GM19193 (cell line): ENCODE data around the gene RNF114.

Experiments
- POLR2A ChIP-seq: IDR thresholded peaks from 4 replicates; pipeline ENCODE4 v1.6.1; 2011; ENCODE audit not compliant: insufficient read depth, insufficient read length; ENCODE audit errors: extremely low read depth

Gene RNF114

DNA sequence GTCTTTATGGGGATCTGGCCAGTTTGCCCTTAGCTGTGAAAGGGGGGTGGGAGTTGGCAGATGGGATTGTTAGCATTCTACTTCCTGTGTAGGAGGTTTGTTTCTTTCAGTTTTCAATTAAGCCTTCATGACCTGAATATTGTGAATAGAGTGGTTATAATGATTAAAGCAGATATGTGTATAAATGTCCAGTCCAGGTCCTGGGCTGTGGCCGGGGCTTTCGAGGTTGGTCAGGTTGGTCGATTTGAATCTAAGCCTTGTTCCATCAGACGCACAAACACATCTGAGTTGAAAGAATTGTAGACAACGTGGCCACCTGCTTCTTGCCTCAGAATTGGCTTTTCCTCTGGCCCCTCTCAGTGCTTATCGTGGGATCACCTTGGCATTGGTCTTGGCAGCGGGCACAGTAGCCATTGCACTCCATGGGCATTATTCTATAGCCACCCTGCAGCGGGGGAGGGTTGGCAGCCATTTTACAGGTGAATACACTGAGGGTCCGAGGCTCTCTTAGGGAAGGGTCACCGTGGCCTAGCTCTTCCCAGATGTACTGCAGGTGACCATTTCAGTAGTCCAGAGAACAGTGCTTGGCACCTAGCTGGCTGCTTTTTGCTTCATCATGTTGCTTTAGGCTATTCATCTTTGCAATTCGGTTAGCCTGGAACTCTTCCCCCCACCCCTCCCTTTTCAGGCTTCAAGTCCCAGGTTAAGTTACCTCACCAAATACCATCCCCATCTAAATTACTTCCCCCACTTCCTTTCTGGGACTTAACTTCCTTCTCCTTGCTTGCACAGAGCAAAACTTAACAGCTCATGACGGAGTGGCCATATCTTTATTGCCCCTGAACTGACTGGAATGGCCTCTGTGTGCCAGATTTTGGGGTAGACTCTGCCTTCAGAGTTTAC, 1.1 kb downstream of the RNF114 start:
- no peak for TF ChIP-seq POLR2A

DNA sequence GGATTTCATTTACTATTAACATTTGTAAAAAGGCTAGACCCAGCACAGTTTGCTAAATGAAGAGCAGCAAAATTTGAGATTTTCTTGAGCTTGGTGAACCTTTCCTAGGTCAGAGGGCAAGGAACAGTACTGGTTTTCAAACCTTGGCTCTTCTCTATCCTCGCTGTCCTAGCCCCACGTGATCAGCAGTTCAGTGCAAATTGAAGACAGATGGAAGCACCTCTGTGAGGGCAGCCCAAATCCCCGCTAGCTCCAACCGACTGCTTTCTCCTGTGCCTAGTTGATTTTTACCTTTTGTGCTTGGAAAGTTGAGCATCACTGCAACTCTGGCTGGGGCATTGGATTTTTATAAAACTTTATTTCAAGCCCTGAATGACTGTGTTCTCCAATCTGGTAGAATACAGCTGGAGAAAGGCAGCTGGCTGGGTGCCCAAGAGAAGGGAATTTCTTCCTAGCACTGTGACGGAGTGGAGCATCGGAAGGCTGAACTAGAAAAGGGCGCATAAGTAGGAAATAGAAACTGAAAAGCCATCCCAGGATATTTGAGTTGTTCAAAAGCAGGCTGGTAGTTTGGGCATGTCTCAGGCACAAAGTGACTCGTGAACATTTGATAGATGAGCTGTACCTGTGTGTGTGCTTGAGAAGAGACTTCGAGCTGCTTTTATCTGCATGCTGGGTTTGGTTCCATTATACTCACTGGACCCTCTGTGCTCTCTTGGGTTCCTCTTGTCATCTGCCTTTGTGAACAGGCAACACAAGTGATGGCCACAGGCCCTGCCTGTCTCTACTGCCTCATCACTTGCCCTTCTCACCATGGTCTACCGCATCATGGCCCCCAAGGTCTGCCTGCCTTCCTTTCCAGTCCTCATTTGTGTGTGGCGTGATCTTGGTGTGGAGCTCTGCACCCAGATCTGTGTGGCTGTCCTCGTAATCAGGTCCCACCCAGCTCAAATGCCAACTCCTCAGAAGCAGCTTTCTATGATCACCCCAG, 2.3 kb downstream of the RNF114 start:
- TF ChIP-seq POLR2A, result no peak

DNA sequence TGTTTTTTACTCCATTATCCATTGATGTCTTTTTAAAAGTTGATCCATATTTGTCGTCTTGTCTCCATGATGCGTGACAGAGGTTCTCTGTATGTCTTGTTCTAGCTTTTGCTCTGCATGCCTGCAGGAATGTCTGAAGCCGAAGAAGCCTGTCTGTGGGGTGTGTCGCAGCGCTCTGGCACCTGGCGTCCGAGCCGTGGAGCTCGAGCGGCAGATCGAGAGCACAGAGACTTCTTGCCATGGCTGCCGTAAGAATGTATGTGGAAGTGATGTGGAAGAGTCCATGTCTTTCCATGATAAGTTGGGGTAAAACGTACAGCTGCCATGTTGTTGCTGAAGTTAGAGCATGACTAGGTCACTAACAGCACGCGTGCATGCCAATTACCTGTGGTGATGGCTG, 5.3 kb downstream of the RNF114 start:
- TF ChIP-seq POLR2A, result no peak

DNA sequence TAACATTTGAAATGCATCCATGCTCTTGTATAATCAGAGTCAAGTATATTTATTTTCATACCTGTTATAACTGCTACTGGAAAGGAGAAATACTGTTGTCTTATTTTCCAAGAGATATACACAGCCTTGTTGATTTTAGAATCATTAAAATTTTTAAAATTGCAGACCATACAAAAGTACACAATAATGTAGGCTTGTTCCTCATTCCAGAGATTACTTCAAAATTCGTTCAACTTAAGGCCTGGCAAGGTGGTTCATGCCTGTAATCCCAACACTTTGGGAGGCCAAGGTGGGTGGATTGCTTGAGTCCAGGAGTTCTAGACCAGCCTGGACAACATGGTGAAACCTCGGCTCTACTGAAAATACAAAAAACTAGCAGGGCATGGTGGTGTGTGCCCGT, 6.1 kb downstream of the RNF114 start:
- TF ChIP-seq POLR2A, result no peak

DNA sequence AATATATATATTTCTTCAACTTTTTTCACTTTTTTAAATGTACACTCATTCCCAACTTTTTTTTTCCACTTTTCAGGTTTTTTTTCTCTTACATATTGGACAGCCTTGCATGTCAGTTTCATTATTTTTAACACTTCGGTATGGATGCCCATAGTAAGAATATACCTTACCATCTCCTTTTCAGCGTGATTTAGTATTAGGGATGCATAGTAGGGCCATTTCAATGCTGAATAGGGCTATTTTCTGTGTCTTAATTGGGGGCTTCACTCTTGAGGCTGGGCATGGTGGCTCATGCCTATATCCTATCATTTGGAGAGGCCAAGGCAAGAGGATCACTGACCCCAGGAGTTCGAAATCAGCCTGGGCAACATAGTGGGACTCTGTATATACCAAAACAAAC, 6.7 kb downstream of the RNF114 start:
- TF ChIP-seq POLR2A, result no peak

DNA sequence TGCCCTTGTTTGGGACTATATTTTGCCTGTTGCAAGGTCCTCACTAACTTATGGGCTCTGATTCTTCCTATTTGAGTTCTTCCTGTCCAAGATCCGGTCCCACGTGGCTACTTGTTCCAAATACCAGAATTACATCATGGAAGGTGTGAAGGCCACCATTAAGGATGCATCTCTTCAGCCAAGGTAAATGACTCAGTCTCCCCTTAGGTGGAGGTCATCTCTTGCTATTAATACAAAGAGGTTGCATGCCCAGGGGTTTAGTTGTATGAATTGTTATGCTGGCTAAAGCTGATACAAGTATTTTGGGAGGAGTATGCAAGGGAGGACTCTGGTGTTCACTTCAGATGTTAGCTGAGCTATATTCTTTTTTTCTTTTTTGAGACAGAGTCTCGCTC, 9.1 kb downstream of the RNF114 start:
- TF ChIP-seq POLR2A, result no peak

DNA sequence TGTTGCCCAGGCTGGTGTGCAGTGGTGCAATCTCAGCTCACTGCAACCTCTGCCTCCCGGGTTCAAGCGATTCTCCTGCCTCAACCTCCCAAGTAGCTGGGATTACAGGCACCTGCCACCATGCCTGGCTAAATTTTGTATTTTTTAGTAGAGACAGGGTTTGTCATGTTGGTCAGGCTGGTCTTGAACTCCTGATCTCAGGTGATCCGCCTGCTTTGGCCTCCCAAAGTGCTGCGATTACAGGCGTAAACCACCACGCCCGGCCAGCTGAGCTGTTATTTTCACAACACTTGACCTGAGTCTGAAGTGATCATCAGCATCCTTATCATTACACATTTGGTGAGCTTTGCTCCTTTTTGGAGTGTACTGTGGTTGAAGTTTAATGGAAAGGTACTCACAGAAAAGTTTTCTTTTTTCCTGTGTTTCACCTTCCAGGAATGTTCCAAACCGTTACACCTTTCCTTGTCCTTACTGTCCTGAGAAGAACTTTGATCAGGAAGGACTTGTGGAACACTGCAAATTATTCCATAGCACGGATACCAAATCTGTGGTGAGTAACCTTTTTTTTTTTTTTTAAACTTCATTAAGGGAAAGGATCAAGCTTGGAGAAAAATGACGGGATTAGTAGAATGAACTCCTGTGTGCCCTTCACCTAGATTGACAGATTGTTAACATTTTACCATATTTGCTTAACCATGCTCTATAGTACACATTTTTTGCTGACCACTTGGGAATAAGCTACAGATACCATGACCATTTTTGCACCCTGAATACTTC, 9.7 kb downstream of the RNF114 start:
- no peak for TF ChIP-seq POLR2A

DNA sequence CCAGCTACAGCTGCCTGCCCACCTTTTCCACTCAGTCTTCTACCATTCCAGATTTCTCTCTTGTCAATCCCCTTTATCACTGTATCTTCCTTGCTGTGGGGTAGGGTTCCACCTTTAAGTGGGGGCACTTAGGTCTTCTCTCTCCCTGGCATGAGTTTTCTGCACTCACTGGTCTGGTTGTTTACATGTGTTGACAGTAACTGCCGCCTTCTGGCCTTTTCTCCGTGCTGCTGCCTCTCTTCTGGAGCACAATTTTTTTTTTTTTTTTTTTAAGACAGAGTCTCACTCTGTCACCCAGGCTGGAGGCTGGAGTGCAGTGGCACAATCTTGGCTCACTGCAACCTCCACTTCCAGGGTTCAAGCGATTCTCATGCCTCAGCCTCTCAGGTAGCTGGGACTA, 12.0 kb downstream of the RNF114 start:
- no peak for TF ChIP-seq POLR2A

DNA sequence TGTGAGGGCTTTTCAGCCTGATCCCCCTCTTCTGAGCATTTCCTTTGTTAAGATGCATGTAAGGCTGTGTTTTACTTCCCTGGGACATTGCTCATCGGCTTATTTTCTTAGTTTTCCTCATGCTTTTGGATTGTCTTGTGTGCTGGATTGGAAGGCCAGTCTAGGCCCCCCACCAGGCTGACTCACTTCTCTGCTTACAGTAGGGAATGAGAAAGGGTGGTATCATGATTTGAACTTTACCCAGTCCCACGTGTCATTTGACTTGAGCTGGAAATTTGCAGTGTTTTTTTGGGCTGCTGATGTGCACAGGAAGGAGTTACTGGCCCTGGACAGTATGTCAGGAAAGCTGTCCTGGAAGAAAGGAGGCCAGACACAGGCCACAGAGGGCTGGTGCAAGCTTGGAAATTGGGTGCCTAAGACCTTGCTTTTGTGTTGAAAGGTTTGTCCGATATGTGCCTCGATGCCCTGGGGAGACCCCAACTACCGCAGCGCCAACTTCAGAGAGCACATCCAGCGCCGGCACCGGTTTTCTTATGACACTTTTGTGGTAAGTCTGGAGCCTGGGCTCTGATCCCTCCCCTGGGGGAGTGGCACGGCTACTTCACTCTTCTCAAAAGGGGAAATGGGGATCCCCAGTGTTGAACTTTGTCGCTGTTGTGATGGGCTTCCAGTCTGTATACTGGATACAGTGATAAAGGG, 12.8 kb downstream of the RNF114 start:
- no peak for TF ChIP-seq POLR2A

DNA sequence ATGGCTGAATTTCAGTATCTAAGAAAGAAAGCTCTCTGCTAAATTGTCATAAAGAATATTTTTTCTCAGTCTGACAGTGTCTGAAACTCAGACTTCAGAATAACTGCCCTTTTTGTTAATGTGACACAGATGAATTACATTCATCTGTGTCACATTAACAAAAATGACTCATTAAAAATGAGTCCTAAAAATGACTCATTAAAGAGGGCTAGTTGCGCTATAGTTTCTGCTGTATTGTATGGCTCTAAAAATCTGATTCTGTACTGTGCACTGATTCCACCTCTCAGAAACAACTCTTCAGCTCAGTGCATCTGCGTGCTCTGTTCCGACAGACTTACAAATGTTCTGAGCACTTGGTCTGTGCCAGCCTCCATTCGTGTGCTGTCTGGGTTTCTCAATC, 15.0 kb downstream of the RNF114 start:
- TF ChIP-seq POLR2A, result no peak

DNA sequence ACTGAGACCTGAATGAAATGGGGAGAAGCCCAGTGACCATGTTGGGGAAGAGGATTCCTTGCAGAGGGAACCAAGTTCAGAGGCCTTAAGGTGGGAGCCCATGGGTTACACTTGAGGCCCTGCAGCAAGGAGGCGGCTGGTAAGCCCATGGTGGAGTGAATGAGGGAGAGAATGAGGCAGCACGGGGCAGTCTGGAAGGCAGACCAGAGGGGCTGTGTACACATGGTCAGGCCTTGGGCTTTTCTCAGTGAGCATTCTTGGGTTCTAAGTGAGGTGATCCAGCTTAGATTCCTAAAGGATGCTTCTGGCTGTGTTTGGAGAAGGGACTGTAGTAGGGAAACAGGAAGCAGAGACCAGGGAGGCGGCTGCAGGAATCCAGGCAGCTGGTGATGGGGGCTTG, 19.0 kb downstream of the RNF114 start:
- no peak for TF ChIP-seq POLR2A

DNA sequence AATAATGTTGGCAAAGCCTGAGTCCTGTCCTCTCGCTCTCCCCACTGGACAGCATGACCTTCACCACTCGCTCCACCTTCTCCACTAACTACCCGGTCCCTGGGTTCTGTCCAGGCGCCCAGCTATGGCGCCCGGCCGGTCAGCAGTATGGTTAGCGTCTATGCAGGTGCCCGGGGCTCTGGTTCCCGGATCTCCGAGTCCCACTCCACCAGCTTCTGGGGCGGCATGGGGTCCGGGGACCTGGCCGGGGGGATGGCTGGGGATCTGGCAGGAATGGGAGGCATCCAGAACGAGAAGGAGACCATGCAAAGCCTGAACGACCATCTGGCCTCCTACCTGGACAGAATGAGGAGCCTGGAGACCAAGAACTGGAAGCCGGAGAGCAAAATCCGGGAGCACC, 20.5 kb downstream of the RNF114 start:
- TF ChIP-seq POLR2A, result no peak

DNA sequence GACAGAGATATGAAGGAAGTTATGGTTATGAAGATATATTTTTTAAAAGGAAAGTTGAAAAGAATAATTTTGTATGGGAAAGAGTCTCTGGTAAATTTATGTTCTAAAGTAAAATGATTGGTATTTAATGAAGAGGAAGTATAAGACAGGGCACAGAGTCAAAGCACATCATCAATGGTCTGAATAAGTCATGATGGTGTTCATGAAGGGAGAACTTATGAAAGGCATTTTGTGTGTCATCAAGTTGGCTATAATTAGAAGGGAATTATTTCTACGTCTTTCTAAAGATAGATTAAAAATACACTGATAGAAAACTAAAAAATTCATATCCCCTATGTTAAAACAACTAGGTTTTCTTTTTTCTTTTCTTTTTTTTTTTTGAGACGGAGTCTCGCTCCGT, 25.2 kb downstream of the RNF114 start:
- no peak for TF ChIP-seq POLR2A
